Liver (tissue), 9 donors: ENCODE results near the gene PDE10A. TPM values are rescaled to one million over a fixed set of nuclear protein-coding genes. Genes with fewer than 3 reads are reported as not detected.

Experiments
- DNase-seq: peaks from one replicate; pipeline ENCODE4 v3.0.0-alpha.2; 2017; ENCODE audit warnings: low spot score
- H3K27ac ChIP-seq, 2 donors: one replicate each; pipeline ENCODE4 v1.7.0; 2013; ENCODE audit warnings: inconsistent platforms in 2 of 2, low read length in 2 of 2, control low read depth in 1 of 2, low read depth in 1 of 2, mild to moderate bottlenecking in 1 of 2
- H3K27me3 ChIP-seq, 4 donors: one replicate each; pipeline versions ENCODE4 v1.6.1 to v1.7.0; 2013; ENCODE audit warnings: low read length in 3 of 4, inconsistent platforms in 1 of 4, mild to moderate bottlenecking in 1 of 4, moderate library complexity in 1 of 4; ENCODE audit not compliant: control insufficient read depth in 4 of 4, insufficient read depth in 4 of 4
- H3K36me3 ChIP-seq, 4 donors: one replicate each; pipeline versions ENCODE4 v1.6.1 to v1.7.0; 2013; ENCODE audit warnings: low read length in 3 of 4, mild to moderate bottlenecking in 3 of 4, low read depth in 1 of 4, moderate library complexity in 1 of 4; ENCODE audit not compliant: control insufficient read depth in 4 of 4, insufficient read depth in 3 of 4
- H3K4me1 ChIP-seq, 4 donors: one replicate each; pipeline versions ENCODE4 v1.6.1 to v1.7.0; 2013; ENCODE audit warnings: low read length in 3 of 4, mild to moderate bottlenecking in 3 of 4, moderate library complexity in 1 of 4; ENCODE audit not compliant: control insufficient read depth in 4 of 4, insufficient read depth in 4 of 4
- H3K4me3 ChIP-seq, 3 donors: one replicate each; pipeline versions ENCODE4 v1.6.1 to v1.7.0; 2013; ENCODE audit warnings: low read length in 3 of 3, control low read depth in 1 of 3, low read depth in 1 of 3, mild to moderate bottlenecking in 1 of 3
- H3K9ac ChIP-seq, 2 donors: one replicate each; pipeline ENCODE4 v1.7.0; 2013; ENCODE audit warnings: low read length in 2 of 2, mild to moderate bottlenecking in 2 of 2, moderate library complexity in 2 of 2, control low read depth in 1 of 2, low read depth in 1 of 2
- H3K9me3 ChIP-seq, 4 donors: one replicate each; pipeline versions ENCODE4 v1.6.1 to v1.7.0; 2013; ENCODE audit warnings: low read length in 3 of 4; ENCODE audit not compliant: control insufficient read depth in 4 of 4
- EGR1 ChIP-seq, 2 donors: IDR thresholded peaks; 2 replicates each; pipeline ENCODE4 v1.6.1; 2016 to 2018; ENCODE audit warnings: antibody characterized with exemption in 2 of 2, low read depth in 2 of 2
- FOXA1 ChIP-seq: IDR thresholded peaks from 2 replicates; pipeline ENCODE4 v1.6.1; 2016; ENCODE audit warnings: antibody characterized with exemption
- FOXA2 ChIP-seq: IDR thresholded peaks from 2 replicates; pipeline ENCODE4 v1.6.1; 2016; ENCODE audit warnings: antibody characterized with exemption
- GABPA ChIP-seq, 2 donors: IDR thresholded peaks in 1 of 2; conservative IDR thresholded peaks in 1 of 2; 2 replicates each; pipeline ENCODE4 v1.6.1; 2016; ENCODE audit warnings: antibody characterized with exemption in 2 of 2, mild to moderate bottlenecking in 1 of 2, moderate library complexity in 1 of 2
- HNF4A ChIP-seq, 2 donors: conservative IDR thresholded peaks; 2 replicates each; pipeline ENCODE4 v1.6.1; 2016; ENCODE audit warnings: antibody characterized with exemption in 2 of 2, mild to moderate bottlenecking in 2 of 2
- HNF4G ChIP-seq: IDR thresholded peaks from 2 replicates; pipeline ENCODE4 v1.6.1; 2016; ENCODE audit warnings: antibody characterized with exemption
- JUND ChIP-seq, 2 donors: IDR thresholded peaks; 2 replicates each; pipeline ENCODE4 v1.6.1; 2016; ENCODE audit warnings: antibody characterized with exemption in 2 of 2
- NR2F2 ChIP-seq: IDR thresholded peaks from 2 replicates; pipeline ENCODE4 v1.6.1; 2016; ENCODE audit warnings: antibody characterized with exemption
- RAD21 ChIP-seq, 2 donors: IDR thresholded peaks; 2 replicates each; pipeline ENCODE4 v1.6.1; 2016; ENCODE audit warnings: antibody characterized with exemption in 2 of 2, mild to moderate bottlenecking in 2 of 2
- RXRA ChIP-seq, 2 donors: IDR thresholded peaks; 2 replicates each; pipeline ENCODE4 v1.6.1; 2017 to 2018; ENCODE audit warnings: antibody characterized with exemption in 2 of 2, mild to moderate bottlenecking in 1 of 2
- SP1 ChIP-seq: IDR thresholded peaks from 2 replicates; pipeline ENCODE4 v1.6.1; 2018; ENCODE audit warnings: antibody characterized with exemption, mild to moderate bottlenecking
- TAF1 ChIP-seq: conservative IDR thresholded peaks from 2 replicates; pipeline ENCODE4 v1.6.1; 2016; ENCODE audit warnings: antibody characterized with exemption, mild to moderate bottlenecking
- YY1 ChIP-seq: IDR thresholded peaks from 2 replicates; pipeline ENCODE4 v1.6.1; 2016; ENCODE audit warnings: antibody characterized with exemption, mild to moderate bottlenecking
- WGBS: extraction: QIAGEN DNeasy Blood & Tissue Kit; methylation state at CpG from one replicate; pipeline ENCODE4 v1.1.7; 2013; 5-methylcytosine and 5-hydroxymethylcytosine counted together
- polyA plus RNA-seq, 2 donors: library from polyadenylated mRNA; stranded (reverse) in 1 of 2; unstranded in 1 of 2; fragments of 200-250 nt in 1 of 2; fragments of >200 nt in 1 of 2; fragmentation: Nextera tagmentation in 1 of 2; extraction: Ambion mirVana in 1 of 2; gene quantifications; one replicate each; pipeline versions ENCODE4 v1.2.1 to v1.2.3, GENCODE V29; 2013 to 2015
- total RNA-seq, 2 donors: library from RNA; depleted of rRNA; stranded (reverse); fragments of >200 nt; gene quantifications; one replicate each; pipeline ENCODE4 v1.2.3, GENCODE V29; 2014
- TF ChIP-seq, protein P1 (sequence below): IDR thresholded peaks from 2 replicates; pipeline ENCODE4 v1.6.1; 2016; ENCODE audit warnings: antibody characterized with exemption
- TF ChIP-seq, protein P2 (sequence below): IDR thresholded peaks from 2 replicates; pipeline ENCODE4 v1.6.1; 2016; ENCODE audit warnings: antibody characterized with exemption
- TF ChIP-seq, protein P3 (sequence below): fragments of 150-350 bp; IDR thresholded peaks from 2 replicates; pipeline ENCODE4 v1.5.1; 2017; ENCODE audit warnings: improper control_type of control experiment, low read depth, low read length; ENCODE audit not compliant: missing input control
- TF ChIP-seq, protein P4 (sequence below): IDR thresholded peaks from 2 replicates; pipeline ENCODE4 v1.6.1; 2016; ENCODE audit warnings: antibody characterized with exemption, mild to moderate bottlenecking
- TF ChIP-seq, protein P5 (sequence below): IDR thresholded peaks from 2 replicates; pipeline ENCODE4 v1.6.1; 2016; ENCODE audit warnings: antibody characterized with exemption
- donor health status: healthy.
- donor health status: healthy.
- donor health status: healthy.
- donor health status: healthy.
- donor health status: healthy.

The PDE10A gene
- total and polyA plus RNA-seq, 4 donors = 0.20 to 1.7 (median 0.47) TPM

DNA sequence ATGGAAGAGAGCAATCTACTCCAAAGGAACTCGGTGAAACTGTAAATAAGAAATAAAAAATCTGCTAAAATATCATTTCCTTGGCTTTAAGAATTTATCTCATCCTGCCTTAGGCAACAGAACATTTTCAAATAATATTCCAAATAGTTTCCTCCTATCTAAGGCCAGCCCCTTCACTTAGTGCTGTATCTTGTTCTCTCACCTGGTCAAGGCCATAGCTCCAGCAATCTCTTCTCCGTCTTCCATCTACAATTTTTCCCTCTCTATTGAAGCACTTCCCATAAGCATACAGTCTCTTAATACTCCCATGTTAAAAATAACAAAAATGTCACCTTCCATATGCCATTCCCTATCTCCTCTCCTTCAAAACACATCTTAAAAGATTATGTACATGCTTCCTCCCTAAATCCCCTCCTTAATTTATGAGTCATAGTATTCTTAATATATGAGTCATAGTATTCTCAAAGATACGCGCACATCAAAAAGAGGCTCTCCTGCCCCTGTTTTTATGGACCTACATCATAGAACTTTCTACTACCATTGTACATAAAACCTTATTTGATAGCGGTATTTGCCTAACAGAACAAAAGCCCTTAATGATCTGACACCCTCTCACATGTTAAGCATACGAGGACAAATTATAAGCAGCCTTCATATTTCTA lies 146.9 kb downstream of the PDE10A start:
- H3K9ac ChIP-seq = no peak overlapping the region
- no peaks in the 10 kb centered on the region for H3K4me1 ChIP-seq
- DNase-seq = no peak
- WGBS = 64% methylated on average over 6 of the region's 6 CpGs
- TF ChIP-seq TAF1 = no peak
- H3K4me3 ChIP-seq = no peak overlapping the region
- H3K27me3 ChIP-seq = no peaks in the 10 kb centered on the region
- no peak overlapping the region for H3K27ac ChIP-seq
- peaks cover 0 to 2% (median 0%) of the 10 kb centered on the region in 4 donors for H3K9me3 ChIP-seq
- no peaks in the 10 kb centered on the region for H3K36me3 ChIP-seq

DNA sequence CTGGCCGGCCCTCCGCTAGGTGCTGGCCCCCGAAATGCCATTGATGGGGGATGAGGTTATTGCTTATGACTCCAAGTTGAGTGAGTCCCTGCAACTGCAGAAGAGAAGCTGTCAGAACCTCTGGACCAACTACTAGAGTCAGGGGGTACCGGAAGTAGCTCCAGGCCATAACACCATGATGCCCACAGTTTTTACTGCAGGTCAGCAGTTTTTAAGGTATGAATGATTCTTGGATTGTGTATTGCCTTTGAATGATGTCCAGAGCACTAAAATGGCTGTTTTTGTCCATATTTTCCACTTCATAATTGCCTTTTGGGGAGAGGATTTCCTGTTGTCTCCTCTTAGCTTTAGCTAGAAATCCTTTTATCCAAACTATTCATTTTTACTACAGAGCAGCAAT lies 148.4 kb downstream of the PDE10A start:
- TF ChIP-seq RXRA (IDR thresholded peaks at IDR 0.05) (no peak), YY1 (no peak), FOXA2 (no peak), TAF1 (no peak), HNF4A (conservative IDR thresholded peaks at IDR 0.05) (no peak), EGR1 (IDR thresholded peaks at IDR 0.05; ENCODE audit: low read depth in 2 of 2) (no peak), JUND (IDR thresholded peaks at IDR 0.05) (no peak), RAD21 (IDR thresholded peaks at IDR 0.05) (no peak), HNF4G (no peak), NR2F2 (no peak), GABPA (IDR thresholded peaks at IDR 0.05 in 1 of 2, conservative IDR thresholded peaks at IDR 0.05 in 1 of 2) (no peak), SP1 (no peak), FOXA1 (no peak)
- TF ChIP-seq, protein P1, sequence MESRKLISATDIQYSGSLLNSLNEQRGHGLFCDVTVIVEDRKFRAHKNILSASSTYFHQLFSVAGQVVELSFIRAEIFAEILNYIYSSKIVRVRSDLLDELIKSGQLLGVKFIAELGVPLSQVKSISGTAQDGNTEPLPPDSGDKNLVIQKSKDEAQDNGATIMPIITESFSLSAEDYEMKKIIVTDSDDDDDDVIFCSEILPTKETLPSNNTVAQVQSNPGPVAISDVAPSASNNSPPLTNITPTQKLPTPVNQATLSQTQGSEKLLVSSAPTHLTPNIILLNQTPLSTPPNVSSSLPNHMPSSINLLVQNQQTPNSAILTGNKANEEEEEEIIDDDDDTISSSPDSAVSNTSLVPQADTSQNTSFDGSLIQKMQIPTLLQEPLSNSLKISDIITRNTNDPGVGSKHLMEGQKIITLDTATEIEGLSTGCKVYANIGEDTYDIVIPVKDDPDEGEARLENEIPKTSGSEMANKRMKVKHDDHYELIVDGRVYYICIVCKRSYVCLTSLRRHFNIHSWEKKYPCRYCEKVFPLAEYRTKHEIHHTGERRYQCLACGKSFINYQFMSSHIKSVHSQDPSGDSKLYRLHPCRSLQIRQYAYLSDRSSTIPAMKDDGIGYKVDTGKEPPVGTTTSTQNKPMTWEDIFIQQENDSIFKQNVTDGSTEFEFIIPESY = no peak
- TF ChIP-seq, protein P2, sequence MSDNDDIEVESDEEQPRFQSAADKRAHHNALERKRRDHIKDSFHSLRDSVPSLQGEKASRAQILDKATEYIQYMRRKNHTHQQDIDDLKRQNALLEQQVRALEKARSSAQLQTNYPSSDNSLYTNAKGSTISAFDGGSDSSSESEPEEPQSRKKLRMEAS = no peak
- TF ChIP-seq, protein P3, sequence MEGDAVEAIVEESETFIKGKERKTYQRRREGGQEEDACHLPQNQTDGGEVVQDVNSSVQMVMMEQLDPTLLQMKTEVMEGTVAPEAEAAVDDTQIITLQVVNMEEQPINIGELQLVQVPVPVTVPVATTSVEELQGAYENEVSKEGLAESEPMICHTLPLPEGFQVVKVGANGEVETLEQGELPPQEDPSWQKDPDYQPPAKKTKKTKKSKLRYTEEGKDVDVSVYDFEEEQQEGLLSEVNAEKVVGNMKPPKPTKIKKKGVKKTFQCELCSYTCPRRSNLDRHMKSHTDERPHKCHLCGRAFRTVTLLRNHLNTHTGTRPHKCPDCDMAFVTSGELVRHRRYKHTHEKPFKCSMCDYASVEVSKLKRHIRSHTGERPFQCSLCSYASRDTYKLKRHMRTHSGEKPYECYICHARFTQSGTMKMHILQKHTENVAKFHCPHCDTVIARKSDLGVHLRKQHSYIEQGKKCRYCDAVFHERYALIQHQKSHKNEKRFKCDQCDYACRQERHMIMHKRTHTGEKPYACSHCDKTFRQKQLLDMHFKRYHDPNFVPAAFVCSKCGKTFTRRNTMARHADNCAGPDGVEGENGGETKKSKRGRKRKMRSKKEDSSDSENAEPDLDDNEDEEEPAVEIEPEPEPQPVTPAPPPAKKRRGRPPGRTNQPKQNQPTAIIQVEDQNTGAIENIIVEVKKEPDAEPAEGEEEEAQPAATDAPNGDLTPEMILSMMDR = no peak
- TF ChIP-seq, protein P4, sequence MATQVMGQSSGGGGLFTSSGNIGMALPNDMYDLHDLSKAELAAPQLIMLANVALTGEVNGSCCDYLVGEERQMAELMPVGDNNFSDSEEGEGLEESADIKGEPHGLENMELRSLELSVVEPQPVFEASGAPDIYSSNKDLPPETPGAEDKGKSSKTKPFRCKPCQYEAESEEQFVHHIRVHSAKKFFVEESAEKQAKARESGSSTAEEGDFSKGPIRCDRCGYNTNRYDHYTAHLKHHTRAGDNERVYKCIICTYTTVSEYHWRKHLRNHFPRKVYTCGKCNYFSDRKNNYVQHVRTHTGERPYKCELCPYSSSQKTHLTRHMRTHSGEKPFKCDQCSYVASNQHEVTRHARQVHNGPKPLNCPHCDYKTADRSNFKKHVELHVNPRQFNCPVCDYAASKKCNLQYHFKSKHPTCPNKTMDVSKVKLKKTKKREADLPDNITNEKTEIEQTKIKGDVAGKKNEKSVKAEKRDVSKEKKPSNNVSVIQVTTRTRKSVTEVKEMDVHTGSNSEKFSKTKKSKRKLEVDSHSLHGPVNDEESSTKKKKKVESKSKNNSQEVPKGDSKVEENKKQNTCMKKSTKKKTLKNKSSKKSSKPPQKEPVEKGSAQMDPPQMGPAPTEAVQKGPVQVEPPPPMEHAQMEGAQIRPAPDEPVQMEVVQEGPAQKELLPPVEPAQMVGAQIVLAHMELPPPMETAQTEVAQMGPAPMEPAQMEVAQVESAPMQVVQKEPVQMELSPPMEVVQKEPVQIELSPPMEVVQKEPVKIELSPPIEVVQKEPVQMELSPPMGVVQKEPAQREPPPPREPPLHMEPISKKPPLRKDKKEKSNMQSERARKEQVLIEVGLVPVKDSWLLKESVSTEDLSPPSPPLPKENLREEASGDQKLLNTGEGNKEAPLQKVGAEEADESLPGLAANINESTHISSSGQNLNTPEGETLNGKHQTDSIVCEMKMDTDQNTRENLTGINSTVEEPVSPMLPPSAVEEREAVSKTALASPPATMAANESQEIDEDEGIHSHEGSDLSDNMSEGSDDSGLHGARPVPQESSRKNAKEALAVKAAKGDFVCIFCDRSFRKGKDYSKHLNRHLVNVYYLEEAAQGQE = no peak
- TF ChIP-seq, protein P5, sequence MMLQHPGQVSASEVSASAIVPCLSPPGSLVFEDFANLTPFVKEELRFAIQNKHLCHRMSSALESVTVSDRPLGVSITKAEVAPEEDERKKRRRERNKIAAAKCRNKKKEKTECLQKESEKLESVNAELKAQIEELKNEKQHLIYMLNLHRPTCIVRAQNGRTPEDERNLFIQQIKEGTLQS = no peak
- Histone ChIP-seq H3K4me1 (no peaks in the 10 kb centered on the region), H3K27me3 (no peaks in the 10 kb centered on the region), H3K36me3 (no peaks in the 10 kb centered on the region), H3K4me3 (no peak overlapping the region), H3K27ac (no peak overlapping the region), H3K9ac (no peak overlapping the region), H3K9me3 (peaks cover 0 to 2% (median 0%) of the 10 kb centered on the region in 4 donors)
- no peak for DNase-seq
- WGBS = 92% methylated on average over 4 of the region's 4 CpGs
